Measurements from ENCODE around the gene ATP8B3.

Gene ATP8B3

GRCh38 chr19:1833540-1833939, 21.5 kb upstream of the ATP8B3 start:
- no peak for DNase-seq (ENCODE audit: low read depth in 2 of 2)

- DNase-seq (ENCODE audit: low read depth in 2 of 2) = no peak
Observed at GRCh38 chr19:1832046-1832663, 20.1 kb upstream of the ATP8B3 start.

GRCh38 chr19:1830978-1831377, 18.9 kb upstream of the ATP8B3 start:
- no peak for DNase-seq (ENCODE audit: low read depth in 2 of 2)

GRCh38 chr19:1830568-1830967, 18.5 kb upstream of the ATP8B3 start:
- no peak for DNase-seq (ENCODE audit: low read depth in 2 of 2)

GRCh38 chr19:1829958-1830357, 17.9 kb upstream of the ATP8B3 start:
- no peak for DNase-seq (ENCODE audit: low read depth in 2 of 2)

GRCh38 chr19:1828279-1829238, 16.5 kb upstream of the ATP8B3 start:
- DNase-seq (ENCODE audit: low read depth in 2 of 2) = no peak

- no peak for DNase-seq (ENCODE audit: low read depth in 2 of 2)
Observed at GRCh38 chr19:1827566-1828278, 15.6 kb upstream of the ATP8B3 start.

GRCh38 chr19:1826557-1827521, 14.8 kb upstream of the ATP8B3 start:
- DNase-seq (ENCODE audit: low read depth in 2 of 2) = no peak

- DNase-seq (ENCODE audit: low read depth in 2 of 2) = peak; percentile 56 to 63
Observed at GRCh38 chr19:1825909-1826556, 14.0 kb upstream of the ATP8B3 start.

- no peak for DNase-seq (ENCODE audit: low read depth in 2 of 2)
Observed at GRCh38 chr19:1824252-1824622, 12.2 kb upstream of the ATP8B3 start.

GRCh38 chr19:1823539-1824251, 11.6 kb upstream of the ATP8B3 start:
- DNase-seq (ENCODE audit: low read depth in 2 of 2) = no peak

GRCh38 chr19:1823020-1823419, 10.9 kb upstream of the ATP8B3 start:
- no peak for DNase-seq (ENCODE audit: low read depth in 2 of 2)

GRCh38 chr19:1822210-1822609, 10.1 kb upstream of the ATP8B3 start:
- DNase-seq (ENCODE audit: low read depth in 2 of 2) = no peak

- DNase-seq (ENCODE audit: low read depth in 2 of 2) = no peak
Observed at GRCh38 chr19:1819341-1820255, 7.5 kb upstream of the ATP8B3 start.

- no peak for DNase-seq (ENCODE audit: low read depth in 2 of 2)
Observed at GRCh38 chr19:1818549-1819195, 6.6 kb upstream of the ATP8B3 start.

GRCh38 chr19:1817553-1818179, 5.6 kb upstream of the ATP8B3 start:
- no peak for DNase-seq (ENCODE audit: low read depth in 2 of 2)

GRCh38 chr19:1816530-1817298, 4.6 kb upstream of the ATP8B3 start:
- no peak for DNase-seq (ENCODE audit: low read depth in 2 of 2)
